Adrenal gland (tissue), 12 donors: Measurements from ENCODE around the gene NEK8. TPM values are rescaled to one million over a fixed set of nuclear protein-coding genes. Genes with fewer than 3 reads are reported as not detected.

Experiments used
- DNase-seq, 7 donors: peaks; one replicate each; pipeline ENCODE4 v3.0.0-alpha.2; 2019 to 2020
- H3K27ac ChIP-seq, 5 donors: fragments of 200-600 bp; sonication (generic) in 4 of 5; 1 replicate in 3 of 5; 2 replicates in 2 of 5; pipeline versions ENCODE4 v1.5.1 to v1.8.0; 2016 to 2020; ENCODE audit warnings: mild to moderate bottlenecking in 1 of 5
- H3K27me3 ChIP-seq: fragments of 200-600 bp; 2 replicates; pipeline ENCODE4 v1.8.0; 2021
- H3K36me3 ChIP-seq, 2 donors: fragments of 200-600 bp; replicated peaks in 1 of 2; 1 replicate in 1 of 2; 2 replicates in 1 of 2; pipeline versions ENCODE4 v1.5.1 to v1.8.0; 2018 to 2022
- H3K4me1 ChIP-seq, 2 donors: fragments of 200-600 bp; replicated peaks in 1 of 2; 1 replicate in 1 of 2; 2 replicates in 1 of 2; pipeline versions ENCODE4 v1.5.1 to v1.8.0; 2018 to 2021
- H3K4me3 ChIP-seq, 4 donors: fragments of 200-600 bp; sonication (generic) in 3 of 4; one replicate each; pipeline ENCODE4 v1.5.1; 2016 to 2018
- H3K9me3 ChIP-seq, 3 donors: fragments of 200-600 bp; sonication (generic) in 1 of 3; replicated peaks in 1 of 3; 1 replicate in 2 of 3; 2 replicates in 1 of 3; pipeline versions ENCODE4 v1.5.1 to v1.8.0; 2016 to 2021
- CTCF ChIP-seq, 6 experiments: fragments of 450-650 bp in 4 of 6; fragments of 200-600 bp in 2 of 6; sonication (generic) in 1 of 6; IDR thresholded peaks; 1 replicate in 5 of 6; 2 replicates in 1 of 6; pipeline versions ENCODE4 v1.5.1 to v1.8.0; 2016 to 2021; ENCODE audit warnings: antibody characterized with exemption in 6 of 6, mild to moderate bottlenecking in 2 of 6, moderate library complexity in 1 of 6
- POLR2A ChIP-seq, 2 donors: fragments of 450-650 bp; IDR thresholded peaks; one replicate each; pipeline ENCODE4 v1.6.1; 2017; ENCODE audit warnings: antibody characterized with exemption in 2 of 2, mild to moderate bottlenecking in 2 of 2, moderate library complexity in 1 of 2
- WGBS, 4 donors: extraction: QIAGEN DNeasy Blood & Tissue Kit in 2 of 4; methylation state at CpG; one replicate each; pipeline versions ENCODE4 v1.1.5 to v1.1.7; 2013 to 2017; 5-methylcytosine and 5-hydroxymethylcytosine counted together
- intact Hi-C, 2 donors: fragments of 100-400 bp; cut with DNase I; formaldehyde crosslinking; loops; one replicate each; pipeline versions ENCODE4 v1.14.1 to v1.15.0; 2022 to 2023
- polyA plus RNA-seq, 3 donors: library from polyadenylated mRNA; stranded (reverse); fragments of 200-250 nt in 2 of 3; fragments of 350-450 nt in 1 of 3; fragmentation: Illumina TruSeq in 1 of 3; extraction: RNeasy Lipid Tissue Mini Kit (QIAGEN cat#74804) in 1 of 3; gene quantifications; one replicate each; pipeline ENCODE4 v1.2.3, GENCODE V29; 2013 to 2014
- total RNA-seq, 9 donors: library from RNA; depleted of rRNA in 4 of 9; stranded (reverse); fragments of >200 nt in 4 of 9; fragments of 120-200 nt in 1 of 9; fragmentation: NEBNext Ultra II Directional in 1 of 9; extraction: Animal tissue kit (Norgen Biotek cat#: 25700) in 1 of 9; gene quantifications; one replicate each; pipeline versions ENCODE4 v1.1.0 to v1.2.4, GENCODE V29; 2013 to 2023
- donor health status: healthy with polysubstance abuse.
- donor health status: Bipolar disorder and iron deficiency.
- donor health status: DM: yes; HTN: yes; CAD: no.
- donor health status: DM: no; HTN: no; CAD: no.
- donor health status: DM: no; HTN: no; CAD: no.
- donor health status: DM: yes; HTN: yes; CAD: no.

The NEK8 gene
- total and polyA plus RNA-seq, 12 donors: 0.54 to 11.9 (median 6.1) TPM

GRCh38 chr17:28745786-28746411 lies 17.3 kb downstream of the NEK8 start:
- peak; percentile 52 to 89 (median 84) for DNase-seq

GRCh38 chr17:28746611-28747050 lies 18.0 kb downstream of the NEK8 start:
- Histone ChIP-seq H3K27me3 (no peaks in the 10 kb centered on the region), H3K36me3 (peaks cover 0 to 25% of the 10 kb centered on the region in 2 donors), H3K4me1 (peaks cover 47 to 57% of the 10 kb centered on the region in 2 donors), H3K27ac (peak overlapping the region in 4 of 5 donors; percentile 79 to 98 (median 90)), H3K4me3 (no peak overlapping the region), H3K9me3 (no peaks in the 10 kb centered on the region)
- peak in 5 of 7 donors; percentile 53 to 82 (median 69) for DNase-seq
- WGBS, 4 donors: 12 to 35% (median 23%) methylated on average over 4 to 5 of the region's 5 CpGs
- intact Hi-C loops: loop anchor here in 1 of 2 donors (2.0 kb wide), 1 partner anchor 18 kb away; the partner anchor contains the start of gene NEK8
- TF ChIP-seq POLR2A (IDR thresholded peaks at IDR 0.05) (no peak), CTCF (IDR thresholded peaks at IDR 0.05) (no peak)

More at GRCh38 chr17:28745786-28746411, 17.3 kb downstream of the NEK8 start:
- peaks cover 47 to 57% of the 10 kb centered on the region in 2 donors for H3K4me1 ChIP-seq
- peaks cover 0 to 25% of the 10 kb centered on the region in 2 donors for H3K36me3 ChIP-seq
- intact Hi-C loops: loop anchor here in 1 of 2 donors (2.0 kb wide), 1 partner anchor 17 kb away; the partner anchor contains the start of gene NEK8
- no peaks in the 10 kb centered on the region for H3K27me3 ChIP-seq
- no peaks in the 10 kb centered on the region for H3K9me3 ChIP-seq
- WGBS, 4 donors: 53 to 79% (median 59%) methylated on average over 3 to 4 of the region's 4 CpGs
- H3K27ac ChIP-seq: peak overlapping the region; percentile 43 to 98 (median 87)
- no peak for TF ChIP-seq POLR2A (IDR thresholded peaks at IDR 0.05)
- no peak for TF ChIP-seq CTCF (IDR thresholded peaks at IDR 0.05)
- peak overlapping the region in 1 of 4 donors; percentile 93 for H3K4me3 ChIP-seq

- 23 to 34% (median 26%) methylated on average over 4 to 7 of the region's 7 CpGs; no CpG with 5 or more reads in 1 of the 4 donors for WGBS, 4 donors
- H3K27ac ChIP-seq: peak overlapping the region in 4 of 5 donors; percentile 79 to 98 (median 90)
- intact Hi-C loops: loop anchor here in 1 of 2 donors (2.0 kb wide), 1 partner anchor 18 kb away; the partner anchor contains the start of gene NEK8
- H3K27me3 ChIP-seq: no peaks in the 10 kb centered on the region
- peak in 1 of 6 experiments; percentile 21 for TF ChIP-seq CTCF (IDR thresholded peaks at IDR 0.05)
- TF ChIP-seq POLR2A (IDR thresholded peaks at IDR 0.05): no peak
- peaks cover 47 to 57% of the 10 kb centered on the region in 2 donors for H3K4me1 ChIP-seq
- DNase-seq: peak in 5 of 7 donors; percentile 53 to 74 (median 68)
- no peaks in the 10 kb centered on the region for H3K9me3 ChIP-seq
- H3K36me3 ChIP-seq: peaks cover 0 to 25% of the 10 kb centered on the region in 2 donors
- H3K4me3 ChIP-seq: no peak overlapping the region
Measured at GRCh38 chr17:28747051-28747691, 18.6 kb downstream of the NEK8 start.
